B cell (primary cell): ENCODE results near the gene MAP7. TPM values are rescaled to one million over a fixed set of nuclear protein-coding genes. Genes with fewer than 3 reads are reported as not detected.

Experiments used
- ATAC-seq: fragments of 200-7000 bp; cut with Tn5 transposase; one replicate; pipeline ENCODE4 v1.10.0; 2021; ENCODE audit warnings: low read depth, mild to moderate bottlenecking, moderate number of reproducible peaks, moderate library complexity
- CTCF ChIA-PET: fragments of 350-600 bp; sonication (Branson Sonifier 250); formaldehyde crosslinking; loops from one replicate; lab custom pipeline; 2021; ENCODE audit warnings: antibody characterized with exemption, inconsistent platforms; lab: Charles Lee
- POLR2A ChIA-PET: fragments of 350-600 bp; sonication (Branson Sonifier 250); formaldehyde crosslinking; loops from one replicate; lab custom pipeline; 2021; ENCODE audit warnings: antibody characterized with exemption; lab: Charles Lee
- DNase-seq: peaks from one replicate; pipeline ENCODE4 v3.0.0; 2013
- H2AFZ ChIP-seq: 2 replicates; pipeline ENCODE4 v1.6.1; 2012; ENCODE audit warnings: mild to moderate bottlenecking, low read depth, low read length; ENCODE audit not compliant: insufficient read depth, poor library complexity, severe bottlenecking
- H3K27ac ChIP-seq, 2 donors: 1 replicate in 1 of 2; 2 replicates in 1 of 2; pipeline ENCODE4 v1.5.1; 2012 to 2013; ENCODE audit warnings: low read length in 2 of 2, mild to moderate bottlenecking in 2 of 2, moderate library complexity in 1 of 2
- H3K27me3 ChIP-seq, 4 experiments: fragments of 200-600 bp in 1 of 4; sonication (generic) in 1 of 4; replicated peaks in 1 of 4; 1 replicate in 2 of 4; 2 replicates in 2 of 4; pipeline versions ENCODE4 v1.6.1 to v1.7.0; 2013 to 2016; ENCODE audit warnings: low read length in 3 of 4, mild to moderate bottlenecking in 2 of 4, mixed read lengths in 1 of 4, moderate library complexity in 1 of 4; ENCODE audit not compliant: insufficient read depth in 4 of 4, control insufficient read depth in 3 of 4; ENCODE audit errors: control extremely low read depth in 1 of 4
- H3K36me3 ChIP-seq, 2 experiments: replicated peaks in 1 of 2; 1 replicate in 1 of 2; 2 replicates in 1 of 2; pipeline versions ENCODE4 v1.6.1 to v1.7.1; 2013; ENCODE audit warnings: low read length in 1 of 2; ENCODE audit not compliant: insufficient read depth in 2 of 2, control insufficient read depth in 1 of 2; ENCODE audit errors: control extremely low read depth in 1 of 2, extremely low read depth in 1 of 2
- H3K4me1 ChIP-seq, 2 donors: fragments of 200-600 bp in 1 of 2; sonication (generic) in 1 of 2; 1 replicate in 1 of 2; 2 replicates in 1 of 2; pipeline versions ENCODE4 v1.5.1 to v1.6.1; 2013 to 2017; ENCODE audit warnings: low read length in 2 of 2; ENCODE audit not compliant: control insufficient read depth in 2 of 2, insufficient read depth in 2 of 2
- H3K4me2 ChIP-seq: replicated peaks from 2 replicates; pipeline ENCODE3; 2012; ENCODE audit warnings: mild to moderate bottlenecking, low read depth, low read length; ENCODE audit not compliant: poor library complexity, severe bottlenecking
- H3K4me3 ChIP-seq, 5 experiments: fragments of 200-600 bp in 1 of 5; sonication (generic) in 1 of 5; 1 replicate in 3 of 5; 2 replicates in 2 of 5; pipeline versions ENCODE4 v1.5.1 to v1.7.0; 2011 to 2016; ENCODE audit warnings: low read length in 4 of 5, mild to moderate bottlenecking in 4 of 5, low read depth in 2 of 5, control low read depth in 1 of 5, moderate library complexity in 1 of 5; ENCODE audit not compliant: insufficient read depth in 1 of 5; ENCODE audit errors: control extremely low read depth in 1 of 5, extremely low read depth in 1 of 5
- H3K79me2 ChIP-seq: fragments of 200-600 bp; sonication (generic); one replicate; pipeline ENCODE4 v1.6.0; 2016; ENCODE audit warnings: low read length; ENCODE audit not compliant: control insufficient read depth, insufficient read depth
- H3K9ac ChIP-seq: fragments of 200-600 bp; sonication (generic); 2 replicates; pipeline ENCODE4 v1.6.1; 2017; ENCODE audit warnings: mild to moderate bottlenecking, low read length, moderate library complexity
- H3K9me3 ChIP-seq, 3 donors: one replicate each; pipeline versions ENCODE4 v1.6.1 to v1.7.1; 2013; ENCODE audit warnings: low read length in 2 of 3; ENCODE audit not compliant: control insufficient read depth in 2 of 3, insufficient read depth in 1 of 3; ENCODE audit errors: control extremely low read depth in 1 of 3
- H4K20me1 ChIP-seq: 2 replicates; pipeline ENCODE4 v1.6.0; 2012; ENCODE audit warnings: mild to moderate bottlenecking, low read length; ENCODE audit not compliant: insufficient read depth, control insufficient read depth, poor library complexity, severe bottlenecking
- H3K27ac Mint-ChIP-seq: one replicate; pipeline ENCODE4 v1.8.0; 2021; ENCODE audit warnings: mixed read lengths
- H3K27me3 Mint-ChIP-seq: one replicate; pipeline ENCODE4 v1.8.0; 2021; ENCODE audit warnings: mixed read lengths
- H3K4me1 Mint-ChIP-seq: one replicate; pipeline ENCODE4 v1.8.0; 2021; ENCODE audit warnings: mixed read lengths
- H3K4me3 Mint-ChIP-seq: one replicate; pipeline ENCODE4 v1.8.0; 2021; ENCODE audit warnings: mixed read lengths
- H3K9me3 Mint-ChIP-seq: one replicate; pipeline ENCODE4 v1.8.0; 2022; ENCODE audit warnings: mixed read lengths; ENCODE audit not compliant: insufficient read depth
- CTCF ChIP-seq: fragments of 200-600 bp; IDR thresholded peaks from one replicate; pipeline ENCODE4 v1.8.0; 2022; ENCODE audit warnings: antibody characterized with exemption, mild to moderate bottlenecking
- EZH2 ChIP-seq: IDR thresholded peaks from 2 replicates; pipeline ENCODE4 v1.6.1; 2012; ENCODE audit warnings: borderline replicate concordance, low read depth, mild to moderate bottlenecking, moderate library complexity, low read length; ENCODE audit not compliant: insufficient read depth, poor library complexity, severe bottlenecking
- WGBS: methylation state at CpG from one replicate; pipeline ENCODE4 v1.1.5; 2013; ENCODE audit warnings: missing lambda C conversion rate; ENCODE audit not compliant: insufficient coverage; 5-methylcytosine and 5-hydroxymethylcytosine counted together
- intact Hi-C: fragments of 100-400 bp; cut with micrococcal nuclease; formaldehyde crosslinking; loops from one replicate; pipeline ENCODE4 v1.10.0; 2022
- polyA plus RNA-seq: library from polyadenylated mRNA; depleted of rRNA; stranded (reverse); fragments of >200 nt; gene quantifications from 2 replicates; pipeline ENCODE4 v1.2.3, GENCODE V29; 2012
- total RNA-seq, 2 donors: library from RNA; stranded (reverse); fragments of 120-200 nt in 1 of 2; gene quantifications; 1 replicate in 1 of 2; 2 replicates in 1 of 2; pipeline versions ENCODE4 v1.2.3 to v1.2.4, GENCODE V29; 2013 to 2022

Gene MAP7
- total and polyA plus RNA-seq, 2 donors (not counting 1 experiment from before 2014, with no cell fraction given) = 0.34 to 0.64 TPM

DNA sequence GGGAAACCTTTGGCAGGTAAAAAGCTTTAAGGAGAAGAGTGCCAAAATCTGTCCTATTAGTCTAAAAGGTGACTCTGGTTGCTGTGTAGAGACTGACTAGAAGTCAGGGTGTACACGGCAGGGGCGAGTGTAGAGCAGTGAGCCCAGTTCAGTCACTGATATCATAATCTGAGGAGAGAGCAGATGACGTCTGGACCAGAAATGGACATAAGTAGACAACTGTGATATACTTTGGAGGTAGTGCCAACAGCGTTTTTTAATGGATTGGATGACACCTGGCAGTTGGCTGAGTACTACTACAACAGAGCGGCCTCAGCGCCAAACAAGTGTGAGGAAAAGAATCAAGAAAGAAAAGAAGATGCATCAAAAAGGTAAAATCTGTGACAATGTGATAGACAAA is 76.0 kb downstream of the MAP7 start:
- WGBS = 98% methylated on average over 6 of the region's 6 CpGs
- CTCF ChIA-PET = interaction anchor here (0.5 kb wide), 1 partner anchor 968 kb away, joined by 4 read pairs; no protein-coding TSS in a partner anchor
- peaks cover 1% of the 10 kb centered on the region for H3K4me1 Mint-ChIP-seq
- no peak overlapping the region for H3K27ac Mint-ChIP-seq
- no peak for DNase-seq
- H3K4me3 Mint-ChIP-seq = no peak overlapping the region
- Histone ChIP-seq H3K9ac (no peak overlapping the region), H3K27ac (no peak overlapping the region), H2AFZ (no peak overlapping the region), H3K9me3 (no peaks in the 10 kb centered on the region), H3K79me2 (no peaks in the 10 kb centered on the region), H3K4me1 (no peaks in the 10 kb centered on the region), H3K4me3 (no peak overlapping the region), H3K27me3 (peaks cover 0 to 3% (median 0%) of the 10 kb centered on the region in 4 experiments), H4K20me1 (no peaks in the 10 kb centered on the region), H3K36me3 (no peaks in the 10 kb centered on the region), H3K4me2 (no peak overlapping the region)
- POLR2A ChIA-PET = no interaction called here
- ATAC-seq = no peak
- intact Hi-C loops = no loop called here
- no peaks in the 10 kb centered on the region for H3K9me3 Mint-ChIP-seq
- TF ChIP-seq CTCF (no peak), EZH2 (no peak)
- H3K27me3 Mint-ChIP-seq = peaks cover 30% of the 10 kb centered on the region

DNA sequence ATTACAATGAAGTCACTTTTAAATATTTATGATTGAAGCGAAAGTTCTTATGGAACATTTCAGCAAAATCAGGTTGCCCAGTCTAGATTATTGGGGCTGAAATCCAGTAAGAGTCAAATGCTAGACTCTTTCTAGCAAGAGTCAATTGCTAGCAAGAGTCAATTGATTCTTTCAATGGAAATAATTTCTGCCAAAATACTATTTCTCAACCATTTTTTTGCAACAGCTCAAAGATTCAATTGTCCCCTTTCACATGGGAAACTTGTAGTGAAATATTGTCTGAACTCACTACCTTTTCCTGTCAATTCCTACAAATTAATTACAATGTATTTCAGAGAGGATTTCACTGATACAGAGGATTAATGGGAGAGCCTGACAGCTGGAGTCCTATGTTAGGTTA is 78.3 kb downstream of the MAP7 start:
- Histone ChIP-seq H3K4me2 (no peak overlapping the region), H3K27ac (no peak overlapping the region), H3K27me3 (no peaks in the 10 kb centered on the region), H2AFZ (no peak overlapping the region), H3K4me3 (no peak overlapping the region), H3K4me1 (no peaks in the 10 kb centered on the region), H3K9me3 (no peaks in the 10 kb centered on the region), H3K79me2 (no peaks in the 10 kb centered on the region), H4K20me1 (no peaks in the 10 kb centered on the region), H3K36me3 (no peaks in the 10 kb centered on the region), H3K9ac (no peak overlapping the region)
- no peak for DNase-seq
- no peak for ATAC-seq
- Mint-ChIP-seq H3K27ac (no peak overlapping the region), H3K4me3 (no peak overlapping the region), H3K27me3 (peaks cover 25% of the 10 kb centered on the region), H3K9me3 (no peaks in the 10 kb centered on the region), H3K4me1 (peaks cover 1% of the 10 kb centered on the region)
- intact Hi-C loops = no loop called here
- TF ChIP-seq EZH2 (no peak), CTCF (no peak)
- ChIA-PET CTCF (no interaction called here), POLR2A (no interaction called here)
- WGBS = no CpG with 5 or more reads among the region's 1 CpG
